CD14-positive monocyte (primary cell): ENCODE results near the gene GLB1L2. TPM values are rescaled to one million over a fixed set of nuclear protein-coding genes. Genes with fewer than 3 reads are reported as not detected.

ENCODE experiments used
- DNase-seq, 3 donors: peaks; one replicate each; pipeline ENCODE4 v3.0.0-alpha.2; 2011 to 2022
- H2AFZ ChIP-seq: 2 replicates; pipeline ENCODE4 v1.6.0; 2012; ENCODE audit warnings: mild to moderate bottlenecking, low read depth, low read length, inconsistent platforms; ENCODE audit not compliant: insufficient read depth, poor library complexity, severe bottlenecking
- H3K27ac ChIP-seq, 2 donors: 1 replicate in 1 of 2; 2 replicates in 1 of 2; pipeline ENCODE4 v1.5.1; 2012 to 2013; ENCODE audit warnings: low read length in 2 of 2, control low read depth in 1 of 2, inconsistent platforms in 1 of 2, low read depth in 1 of 2, mild to moderate bottlenecking in 1 of 2
- H3K27me3 ChIP-seq, 2 donors: one replicate each; pipeline versions ENCODE4 v1.6.0 to v1.6.1; 2011 to 2013; ENCODE audit warnings: low read length in 2 of 2; ENCODE audit not compliant: control insufficient read depth in 2 of 2, insufficient read depth in 2 of 2
- H3K36me3 ChIP-seq, 2 donors: replicated peaks in 1 of 2; 1 replicate in 1 of 2; 2 replicates in 1 of 2; pipeline versions ENCODE4 v1.5.1 to v1.6.1; 2012 to 2013; ENCODE audit warnings: low read length in 2 of 2, control low read depth in 1 of 2, inconsistent platforms in 1 of 2, mild to moderate bottlenecking in 1 of 2; ENCODE audit not compliant: insufficient read depth in 2 of 2, control insufficient read depth in 1 of 2
- H3K4me1 ChIP-seq, 2 donors: 1 replicate in 1 of 2; 2 replicates in 1 of 2; pipeline versions ENCODE4 v1.5.1 to v1.6.1; 2012 to 2013; ENCODE audit warnings: low read length in 2 of 2, control low read depth in 1 of 2, inconsistent platforms in 1 of 2, mild to moderate bottlenecking in 1 of 2, moderate library complexity in 1 of 2; ENCODE audit not compliant: insufficient read depth in 2 of 2, control insufficient read depth in 1 of 2
- H3K4me2 ChIP-seq: replicated peaks from 2 replicates; pipeline ENCODE3; 2012; ENCODE audit warnings: low read length, moderate library complexity, mild to moderate bottlenecking; ENCODE audit not compliant: poor library complexity, severe bottlenecking; ENCODE audit errors: extremely low read depth
- H3K4me3 ChIP-seq, 3 experiments: fragments of 200-600 bp in 1 of 3; sonication (generic) in 1 of 3; replicated peaks in 1 of 3; 1 replicate in 2 of 3; 2 replicates in 1 of 3; pipeline ENCODE4 v1.5.1; 2011 to 2013; ENCODE audit warnings: low read length in 3 of 3, mild to moderate bottlenecking in 3 of 3, control low read depth in 2 of 3, low read depth in 2 of 3, inconsistent platforms in 1 of 3, moderate library complexity in 1 of 3
- H3K79me2 ChIP-seq: 2 replicates; pipeline ENCODE4 v1.6.0; 2012; ENCODE audit warnings: mild to moderate bottlenecking, control low read depth, inconsistent platforms, low read length, moderate library complexity; ENCODE audit not compliant: insufficient read depth
- H3K9ac ChIP-seq: 2 replicates; pipeline ENCODE4 v1.6.0; 2017; ENCODE audit warnings: low read length, mild to moderate bottlenecking; ENCODE audit not compliant: insufficient read depth, poor library complexity, severe bottlenecking
- H3K9me3 ChIP-seq, 2 donors: replicated peaks in 1 of 2; 1 replicate in 1 of 2; 2 replicates in 1 of 2; pipeline versions ENCODE4 v1.5.1 to v1.6.1; 2012 to 2013; ENCODE audit warnings: low read length in 2 of 2, control low read depth in 1 of 2; ENCODE audit not compliant: control insufficient read depth in 1 of 2, insufficient read depth in 1 of 2
- H4K20me1 ChIP-seq: 2 replicates; pipeline ENCODE4 v1.6.0; 2012; ENCODE audit warnings: mild to moderate bottlenecking, low read length, control low read depth, moderate library complexity; ENCODE audit not compliant: insufficient read depth
- H3K27ac Mint-ChIP-seq, 7 donors: one replicate each; pipeline ENCODE4 v1.8.0; 2020; ENCODE audit warnings: mild to moderate bottlenecking in 7 of 7, mixed read lengths in 7 of 7, moderate library complexity in 6 of 7, inconsistent platforms in 2 of 7
- H3K27me3 Mint-ChIP-seq, 3 donors: one replicate each; pipeline ENCODE4 v1.8.0; 2021 to 2022; ENCODE audit warnings: low read depth in 3 of 3, mild to moderate bottlenecking in 3 of 3, mixed read lengths in 3 of 3, moderate library complexity in 3 of 3, inconsistent platforms in 1 of 3
- H3K36me3 Mint-ChIP-seq, 2 donors: one replicate each; pipeline ENCODE4 v1.8.0; 2020; ENCODE audit warnings: mixed read lengths in 2 of 2, inconsistent platforms in 1 of 2, mild to moderate bottlenecking in 1 of 2
- H3K4me1 Mint-ChIP-seq: one replicate; pipeline ENCODE4 v1.8.0; 2020; ENCODE audit warnings: mild to moderate bottlenecking, mixed read lengths
- H3K4me3 Mint-ChIP-seq, 2 donors: one replicate each; pipeline ENCODE4 v1.8.0; 2020; ENCODE audit warnings: mild to moderate bottlenecking in 2 of 2, mixed read lengths in 2 of 2, moderate library complexity in 1 of 2
- H3K9me3 Mint-ChIP-seq, 7 donors: one replicate each; pipeline ENCODE4 v1.8.0; 2020 to 2022; ENCODE audit warnings: mixed read lengths in 7 of 7, mild to moderate bottlenecking in 6 of 7, moderate library complexity in 6 of 7, inconsistent platforms in 2 of 7
- CTCF ChIP-seq: fragments of 200-600 bp; IDR thresholded peaks from one replicate; pipeline ENCODE4 v1.8.0; 2022; ENCODE audit warnings: antibody characterized with exemption, mild to moderate bottlenecking
- WGBS: methylation state at CpG from one replicate; pipeline ENCODE4 v1.1.5; 2013; ENCODE audit warnings: missing lambda C conversion rate; ENCODE audit not compliant: insufficient coverage; 5-methylcytosine and 5-hydroxymethylcytosine counted together
- intact Hi-C, 2 donors: fragments of 100-400 bp; cut with micrococcal nuclease; formaldehyde crosslinking; loops; one replicate each; pipeline versions ENCODE4 v1.15.0 to v1.15.1; 2023
- polyA plus RNA-seq, 3 donors: library from polyadenylated mRNA; depleted of rRNA in 1 of 3; unstranded in 2 of 3; stranded (reverse) in 1 of 3; fragments of 300-500 nt in 2 of 3; fragments of >200 nt in 1 of 3; fragmentation: Illumina TruSeq in 2 of 3; gene quantifications; 1 replicate in 2 of 3; 2 replicates in 1 of 3; pipeline ENCODE4 v1.2.3, GENCODE V29; 2012 to 2021

GLB1L2 gene
- polyA plus RNA-seq, 3 donors, result not detected

DNA sequence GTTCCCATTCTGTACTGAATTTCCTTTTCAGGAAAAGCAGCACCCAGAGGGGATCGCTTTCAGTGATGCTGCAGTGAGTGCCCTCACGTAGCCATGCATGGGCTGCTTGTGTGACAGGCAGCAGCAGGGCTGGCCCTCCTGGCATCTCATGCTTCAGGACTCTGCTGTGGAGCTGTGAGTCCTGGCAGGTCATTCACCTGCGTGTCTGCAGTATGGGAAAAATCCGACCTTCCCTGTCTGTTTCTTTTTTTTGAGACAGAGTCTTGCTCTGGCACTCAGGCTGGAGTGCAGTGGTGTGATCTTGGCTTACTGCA is 13.4 kb downstream of the GLB1L2 start:
- Histone ChIP-seq H3K36me3 (no peaks in the 10 kb centered on the region), H3K4me1 (no peaks in the 10 kb centered on the region), H3K27ac (no peak overlapping the region), H4K20me1 (no peaks in the 10 kb centered on the region), H2AFZ (no peak overlapping the region), H3K9ac (no peak overlapping the region), H3K79me2 (no peaks in the 10 kb centered on the region), H3K4me2 (no peak overlapping the region), H3K27me3 (no peaks in the 10 kb centered on the region), H3K9me3 (no peaks in the 10 kb centered on the region), H3K4me3 (no peak overlapping the region)
- no peaks in the 10 kb centered on the region for H3K9me3 Mint-ChIP-seq
- no peak overlapping the region for H3K4me3 Mint-ChIP-seq
- no peaks in the 10 kb centered on the region for H3K36me3 Mint-ChIP-seq
- intact Hi-C loops, result no loop called here
- H3K27me3 Mint-ChIP-seq, result peaks cover 0 to 10% (median 8%) of the 10 kb centered on the region in 3 donors
- no peak overlapping the region for H3K27ac Mint-ChIP-seq
- 95% methylated on average over 4 of the region's 4 CpGs for WGBS
- no peaks in the 10 kb centered on the region for H3K4me1 Mint-ChIP-seq
- no peak for TF ChIP-seq CTCF
- DNase-seq, result no peak

DNA sequence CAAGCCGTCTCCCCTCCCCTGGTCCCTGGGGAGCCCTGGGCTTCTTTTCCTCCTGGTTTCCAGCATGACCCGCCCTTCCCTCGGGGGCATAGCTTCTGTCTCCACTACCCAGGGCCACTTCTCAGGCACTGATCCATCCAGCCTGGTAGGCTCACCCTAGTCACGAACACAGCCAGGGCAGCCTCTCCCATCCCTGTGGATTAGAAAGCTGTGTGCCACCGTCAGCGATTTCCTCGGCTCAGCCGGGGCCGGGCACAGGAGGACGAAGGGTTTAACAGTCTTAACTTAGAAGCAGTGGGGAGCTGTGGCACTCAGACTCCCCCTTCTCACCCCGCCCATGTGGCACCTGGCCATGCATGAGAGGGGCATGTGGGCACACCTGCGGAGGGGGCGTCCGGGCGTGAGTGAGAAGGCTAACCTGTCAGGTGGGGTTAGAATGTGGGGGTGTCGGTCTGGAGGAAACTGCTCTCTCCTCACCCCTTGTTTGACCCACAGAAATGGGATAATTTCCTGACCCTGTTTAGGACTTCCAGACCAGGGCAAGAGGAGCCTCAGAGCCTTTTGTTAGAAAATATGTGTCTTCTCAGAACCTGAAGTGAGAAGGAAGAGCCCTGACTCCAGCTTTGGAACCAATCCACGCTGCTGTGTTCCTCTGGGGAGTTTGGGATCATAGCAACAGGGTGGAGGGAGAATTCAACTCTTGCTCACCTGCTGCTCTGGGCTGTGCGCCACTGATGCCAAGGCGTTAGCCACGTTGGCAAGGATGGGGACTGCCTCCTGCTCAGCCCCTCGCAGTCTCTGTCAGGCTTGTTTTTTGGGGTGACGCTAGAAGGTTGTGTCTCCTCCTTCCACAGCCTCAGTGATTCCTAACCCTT is 14.6 kb downstream of the GLB1L2 start:
- 94% methylated on average over 9 of the region's 22 CpGs for WGBS
- DNase-seq, result no peak

More for the DNA sequence above, 14.6 kb downstream of the GLB1L2 start:
- Histone ChIP-seq H3K9me3 (no peaks in the 10 kb centered on the region), H2AFZ (no peak overlapping the region), H3K4me1 (no peaks in the 10 kb centered on the region), H3K27ac (no peak overlapping the region), H3K9ac (no peak overlapping the region), H4K20me1 (no peaks in the 10 kb centered on the region), H3K4me3 (no peak overlapping the region), H3K79me2 (no peaks in the 10 kb centered on the region), H3K4me2 (no peak overlapping the region), H3K27me3 (no peaks in the 10 kb centered on the region), H3K36me3 (no peaks in the 10 kb centered on the region)
- Mint-ChIP-seq H3K27ac (no peak overlapping the region), H3K9me3 (peaks cover 0 to 2% (median 0%) of the 10 kb centered on the region in 7 donors), H3K4me3 (no peak overlapping the region), H3K27me3 (peaks cover 0 to 13% (median 7%) of the 10 kb centered on the region in 3 donors), H3K36me3 (no peaks in the 10 kb centered on the region), H3K4me1 (no peaks in the 10 kb centered on the region)
- no peak for TF ChIP-seq CTCF
- intact Hi-C loops, result no loop called here
